HG03460 (cell line): Measurements from ENCODE around the gene HESX1.
A peak's percentile ranks its signal among the peaks of the same experiment; 100 is the strongest.

Experiments
- ATAC-seq: cut with Tn5 transposase; IDR thresholded peaks from one replicate; pipeline ENCODE4 v1.9.1; 2021; ENCODE audit not compliant: unreplicated experiment

HESX1 gene

DNA sequence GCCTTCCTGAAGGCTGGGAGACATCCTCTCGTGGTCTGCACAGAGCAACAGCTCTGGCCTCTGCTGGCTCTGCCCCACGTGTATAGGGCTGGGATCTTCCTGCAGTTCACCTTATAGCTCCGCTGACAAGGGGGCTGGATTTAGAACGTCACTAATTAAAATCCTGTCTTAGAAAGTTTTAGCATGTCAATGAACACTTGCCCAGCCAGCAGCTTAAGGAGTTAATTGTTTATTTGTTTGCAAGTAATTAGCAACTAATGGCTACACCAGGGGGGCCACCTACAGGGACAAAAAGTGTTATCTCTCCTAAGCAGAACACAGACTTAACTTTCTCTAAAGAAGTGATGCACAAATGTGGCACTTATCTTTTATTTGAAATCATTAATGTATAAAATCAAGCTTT is at the start of gene HESX1:
Gene HESX1 (minus strand): TSS at position 84 of the 403 bp plus-strand sequence. CDS start 60 bp downstream, at position 24.
- no peak for ATAC-seq

- no peak for ATAC-seq
Observed at GRCh38 chr3:57244946-57245345, 45.2 kb upstream of the HESX1 start.

GRCh38 chr3:57234613-57235575 is 35.1 kb upstream of the HESX1 start:
- ATAC-seq: peak; percentile 50

DNA sequence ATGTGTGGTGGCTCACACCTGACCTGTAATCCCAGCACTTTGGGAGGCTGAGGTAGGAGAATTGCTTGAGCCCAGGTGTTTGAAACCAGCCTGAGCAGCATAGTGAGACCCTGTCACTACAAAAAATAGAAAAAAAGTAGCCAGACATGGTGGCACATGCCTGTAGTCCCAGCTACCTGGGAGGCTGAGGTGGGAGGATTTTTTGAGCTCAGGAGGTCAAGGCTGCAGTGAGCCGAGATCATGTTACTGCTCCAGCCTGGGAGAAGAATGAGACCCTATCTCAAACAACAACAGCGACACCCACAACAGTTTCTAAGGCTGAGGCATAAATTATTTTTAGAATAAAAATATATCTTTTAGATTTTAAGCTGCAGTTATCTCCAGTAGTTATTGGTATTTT is 34.0 kb upstream of the HESX1 start:
- ATAC-seq: no peak

GRCh38 chr3:57230006-57230405 is 30.2 kb upstream of the HESX1 start:
- ATAC-seq: no peak

DNA sequence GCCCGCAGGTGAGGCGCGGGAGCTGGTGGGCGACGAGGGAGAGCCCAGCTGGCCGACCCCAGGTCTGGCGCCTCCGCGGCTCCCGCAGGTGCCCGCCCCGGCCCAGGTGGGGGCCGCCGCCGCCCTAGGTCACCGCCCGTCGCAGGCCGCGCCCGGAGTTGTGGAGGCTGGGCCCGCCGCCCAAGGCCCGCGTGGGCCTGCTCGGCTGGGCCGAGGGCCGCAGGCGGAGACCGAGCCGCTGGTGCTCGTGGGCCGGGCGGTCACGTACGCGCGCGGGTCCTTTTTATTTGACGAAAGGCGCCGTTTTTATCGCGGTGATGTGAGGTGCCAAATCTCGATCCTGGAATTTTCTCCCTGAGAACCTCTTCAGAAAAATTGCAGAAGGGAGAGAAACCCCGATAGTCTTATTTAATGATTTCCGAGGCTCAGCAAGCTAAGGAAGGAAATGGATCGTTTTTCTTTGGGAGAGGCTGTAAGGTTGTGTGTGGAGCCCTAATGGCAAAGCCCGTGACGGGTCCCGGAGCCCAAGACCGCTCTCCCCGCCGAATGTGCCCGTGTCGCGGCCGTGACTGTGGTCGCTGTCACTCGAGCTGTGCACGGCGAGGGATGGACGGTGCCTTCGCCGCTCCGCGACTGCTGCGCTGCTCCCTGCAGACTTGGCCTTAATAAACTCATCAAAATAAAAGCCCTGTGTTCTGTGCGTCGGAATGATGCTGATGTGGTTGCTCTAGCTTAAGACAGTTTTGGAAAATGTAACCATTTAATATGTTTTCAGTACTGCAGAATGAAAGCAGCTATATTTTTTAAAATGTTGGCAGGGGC is 28.4 kb upstream of the HESX1 start:
- peak; percentile 34 for ATAC-seq

- ATAC-seq: peak; percentile 81
Observed at GRCh38 chr3:57227204-57227929, 27.6 kb upstream of the HESX1 start, which contains the start of gene APPL1. Gene APPL1, plus strand, starts transcription at chr3:57227729. Its CDS starts 155 bp downstream, at chr3:57227884.

- ATAC-seq: no peak
Observed at GRCh38 chr3:57226176-57226575, 26.4 kb upstream of the HESX1 start.

GRCh38 chr3:57224856-57225255 is 25.1 kb upstream of the HESX1 start:
- no peak for ATAC-seq

- ATAC-seq: no peak
Observed at GRCh38 chr3:57221883-57222282, 22.1 kb upstream of the HESX1 start.

- ATAC-seq: no peak
Observed at GRCh38 chr3:57206423-57206822, 6.6 kb upstream of the HESX1 start.

DNA sequence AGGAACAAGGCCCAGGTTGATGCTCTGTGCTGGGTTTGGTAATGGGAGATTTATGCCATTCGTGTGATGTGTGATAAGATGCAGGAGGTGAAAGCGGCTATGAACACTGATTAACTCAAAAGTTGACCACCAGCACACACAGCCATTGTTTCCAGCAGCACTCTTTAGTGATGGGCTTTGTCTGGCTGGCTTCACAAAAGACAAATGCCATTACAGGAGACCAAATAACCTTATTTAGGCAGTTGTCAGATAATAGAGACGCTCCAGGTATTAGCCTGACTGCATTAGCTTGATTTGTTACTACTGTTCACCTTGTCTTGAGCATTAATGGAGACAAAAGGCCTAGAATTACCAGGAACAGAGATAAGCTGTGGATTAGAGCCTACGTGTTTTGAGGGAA is 5.1 kb downstream of the HESX1 start:
- no peak for ATAC-seq

GRCh38 chr3:57192028-57192427 is 7.8 kb downstream of the HESX1 start:
- no peak for ATAC-seq

DNA sequence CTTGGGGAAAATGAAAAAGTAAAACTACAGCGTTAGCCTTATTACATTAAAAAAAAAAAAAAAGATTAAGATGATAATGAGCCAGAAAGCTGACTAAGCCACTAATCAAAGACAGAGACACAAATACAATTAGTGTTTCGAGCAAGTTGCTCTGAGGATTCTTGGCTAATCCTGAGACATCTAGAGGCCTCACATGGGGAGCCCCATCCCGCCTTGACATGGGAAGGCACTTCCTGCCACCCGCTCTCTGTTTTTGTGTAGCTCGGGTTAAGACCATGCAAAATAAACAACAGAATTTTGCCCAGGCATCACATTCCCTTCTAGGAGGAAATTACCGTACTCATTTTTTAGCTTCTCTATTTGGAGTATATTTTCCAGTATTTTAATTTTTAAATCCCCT is 15.3 kb downstream of the HESX1 start:
- no peak for ATAC-seq

- no peak for ATAC-seq
Observed at GRCh38 chr3:57179580-57180410, 20.0 kb downstream of the HESX1 start.

DNA sequence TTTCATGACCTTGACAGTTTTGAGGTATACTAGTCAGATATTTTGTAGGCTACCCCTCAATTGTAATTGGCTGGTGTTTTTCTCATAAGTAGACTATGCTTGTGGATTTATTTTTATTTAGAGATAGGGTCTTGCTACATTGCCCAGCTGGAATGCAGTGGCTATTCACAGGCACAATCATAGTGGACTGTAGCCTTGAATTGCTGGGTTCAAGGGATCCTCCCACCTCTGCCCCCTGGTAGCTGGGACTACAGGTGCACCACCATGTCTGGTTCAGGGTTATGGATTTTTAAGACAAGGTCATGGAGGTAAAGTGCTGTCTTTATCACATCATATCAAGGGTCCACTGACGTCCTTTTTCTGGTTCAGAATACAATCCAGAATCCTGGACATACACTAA is 23.7 kb downstream of the HESX1 start:
- ATAC-seq: no peak

DNA sequence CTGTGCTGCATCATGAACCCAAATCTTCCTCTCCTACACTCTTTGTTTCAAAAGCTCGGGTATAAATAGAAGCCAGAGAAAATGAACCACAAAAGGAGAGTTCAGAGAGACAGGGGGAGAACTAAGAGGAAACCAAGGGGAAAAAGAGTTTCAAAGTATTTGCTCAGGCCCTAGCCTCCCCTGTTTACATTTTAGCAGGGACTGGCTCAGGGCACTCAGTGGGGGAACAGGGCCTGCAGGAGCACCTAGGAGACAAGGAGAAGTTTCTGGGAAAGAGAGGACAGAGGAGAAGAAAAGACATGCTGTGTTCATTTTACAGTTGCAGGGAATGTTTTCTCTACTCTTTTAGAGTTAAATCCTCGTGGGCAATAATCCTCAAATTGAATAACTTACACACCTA is 26.1 kb downstream of the HESX1 start:
- no peak for ATAC-seq

DNA sequence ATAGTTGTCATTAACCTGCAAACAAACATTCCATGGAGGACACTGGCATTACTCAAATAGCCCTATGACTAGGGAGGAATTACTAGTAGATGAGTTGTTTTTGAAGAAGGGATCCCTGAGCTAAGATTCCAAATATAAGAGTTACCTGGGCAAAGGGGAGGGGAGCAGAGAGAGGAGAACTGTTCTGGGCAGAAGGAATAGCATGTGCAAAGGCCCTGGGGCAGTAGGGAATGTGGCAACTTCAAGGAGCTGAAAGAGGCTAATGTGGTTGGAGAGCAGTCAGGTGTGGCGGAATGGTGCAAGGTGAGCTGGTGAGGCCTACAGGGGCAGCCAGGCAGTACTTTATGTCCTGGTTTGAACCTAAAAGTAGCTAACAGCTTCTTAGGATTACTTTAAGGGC is 28.8 kb downstream of the HESX1 start:
- ATAC-seq: no peak

DNA sequence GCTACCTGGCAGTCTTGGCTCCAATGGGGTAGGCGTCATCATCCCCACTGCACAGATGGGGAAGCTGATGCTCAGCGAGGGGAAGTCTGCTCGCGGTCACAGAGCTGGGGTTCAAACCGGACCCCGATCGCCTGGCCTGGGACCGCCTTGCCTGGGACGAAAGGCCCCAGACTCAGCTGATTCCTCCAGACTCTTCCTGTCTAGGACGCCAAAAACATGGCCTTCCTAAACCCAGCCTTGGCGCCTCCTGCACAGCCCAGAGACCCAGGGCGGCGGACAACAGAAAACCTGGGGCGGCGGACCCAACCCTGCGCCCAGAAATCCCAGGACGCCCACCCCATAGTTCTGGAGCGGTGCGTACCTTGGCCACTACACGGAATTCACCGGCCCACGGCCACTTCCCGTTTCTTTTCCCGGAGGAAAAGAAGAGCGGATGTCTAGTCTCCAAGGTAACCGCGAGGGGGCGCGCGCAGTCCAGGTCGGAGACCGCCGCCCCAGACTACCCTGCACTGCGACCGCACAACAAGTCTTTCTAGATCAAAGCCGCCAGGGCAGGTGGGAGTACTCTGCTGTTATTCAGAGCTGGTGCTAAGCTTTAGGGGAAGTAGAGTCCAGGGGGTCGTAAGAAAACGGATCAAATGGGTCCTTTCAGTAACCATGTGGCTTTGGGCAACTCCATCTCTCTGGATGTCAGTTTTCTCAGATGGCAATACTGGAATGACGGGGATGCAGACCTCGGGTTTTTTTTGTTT is 29.7 kb downstream of the HESX1 start:
- ATAC-seq: no peak

DNA sequence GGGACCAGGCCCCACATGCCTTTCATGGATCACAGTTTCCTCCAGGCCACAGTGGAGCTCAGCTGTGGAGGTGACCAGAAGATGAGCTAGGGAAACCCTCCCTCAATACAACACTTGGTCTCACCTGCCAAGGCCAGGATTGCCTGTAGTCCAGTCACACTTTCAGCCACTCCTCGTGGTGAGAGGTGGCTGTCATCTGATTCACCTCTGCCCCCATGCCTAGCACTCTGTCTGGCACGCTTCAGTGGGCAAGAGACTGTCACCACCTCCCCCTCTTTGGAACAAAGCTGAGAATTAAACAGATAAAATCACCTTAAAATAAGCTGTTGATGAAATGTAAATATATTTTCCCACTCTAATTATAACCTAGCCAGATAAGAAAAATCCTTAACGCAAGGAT is 30.7 kb downstream of the HESX1 start:
- ATAC-seq: no peak
